Skeletal muscle satellite cell (primary cell): ENCODE measurements around the gene KLK11.

Experiments
- H3K27me3 ChIP-seq: 2 replicates; pipeline ENCODE4 v1.7.0; 2013; ENCODE audit warnings: low read length; ENCODE audit not compliant: control insufficient read depth, insufficient read depth
- H3K36me3 ChIP-seq: 2 replicates; pipeline ENCODE4 v1.7.0; 2013; ENCODE audit warnings: mild to moderate bottlenecking, control low read depth, low read length; ENCODE audit not compliant: insufficient read depth
- H3K4me1 ChIP-seq: 2 replicates; pipeline ENCODE4 v1.7.0; 2013; ENCODE audit warnings: low read length; ENCODE audit not compliant: control insufficient read depth, insufficient read depth
- H3K4me2 ChIP-seq: 2 replicates; pipeline ENCODE4 v1.7.0; 2013; ENCODE audit warnings: mild to moderate bottlenecking, low read length
- H3K4me3 ChIP-seq: 2 replicates; pipeline ENCODE4 v1.7.0; 2013; ENCODE audit warnings: low read length
- H3K9ac ChIP-seq: 2 replicates; pipeline ENCODE4 v1.7.0; 2013; ENCODE audit warnings: mild to moderate bottlenecking, low read depth, low read length, moderate library complexity
- H3K9me3 ChIP-seq: replicated peaks from 2 replicates; pipeline ENCODE4 v1.7.0; 2013; ENCODE audit warnings: mild to moderate bottlenecking, control low read depth, low read length

Gene KLK11

GRCh38 chr19:51055866-51056265 lies 29.4 kb upstream of the KLK11 start:
- Histone ChIP-seq H3K9ac (no peak overlapping the region), H3K9me3 (no peaks in the 10 kb centered on the region), H3K4me2 (no peak overlapping the region), H3K4me3 (no peak overlapping the region), H3K4me1 (no peaks in the 10 kb centered on the region), H3K36me3 (no peaks in the 10 kb centered on the region), H3K27me3 (no peaks in the 10 kb centered on the region)

DNA sequence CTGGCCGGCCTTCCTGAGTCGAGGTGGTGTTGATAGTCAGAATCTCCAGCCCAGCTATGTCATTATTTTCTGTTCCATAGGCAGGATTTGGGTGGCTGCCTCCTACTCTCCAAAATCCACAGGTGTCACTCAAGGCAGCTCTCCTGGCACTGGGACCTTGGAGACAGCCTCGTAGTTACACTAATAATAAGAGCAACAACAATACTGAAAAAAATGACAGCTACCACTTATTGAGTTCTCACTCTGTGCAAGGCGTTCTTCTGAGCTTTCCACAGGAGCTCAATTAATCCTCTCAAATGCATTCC lies 20.6 kb upstream of the KLK11 start:
- no peaks in the 10 kb centered on the region for H3K27me3 ChIP-seq
- H3K4me3 ChIP-seq, result no peak overlapping the region
- H3K9me3 ChIP-seq, result no peaks in the 10 kb centered on the region
- no peaks in the 10 kb centered on the region for H3K4me1 ChIP-seq
- no peak overlapping the region for H3K9ac ChIP-seq
- no peak overlapping the region for H3K4me2 ChIP-seq
- no peaks in the 10 kb centered on the region for H3K36me3 ChIP-seq

GRCh38 chr19:51044327-51044726 lies 17.9 kb upstream of the KLK11 start:
- Histone ChIP-seq H3K9ac (no peak overlapping the region), H3K9me3 (no peaks in the 10 kb centered on the region), H3K36me3 (no peaks in the 10 kb centered on the region), H3K4me1 (no peaks in the 10 kb centered on the region), H3K4me3 (no peak overlapping the region), H3K27me3 (no peaks in the 10 kb centered on the region), H3K4me2 (no peak overlapping the region)

GRCh38 chr19:51043497-51043896 lies 17.1 kb upstream of the KLK11 start:
- H3K4me1 ChIP-seq, result no peaks in the 10 kb centered on the region
- no peaks in the 10 kb centered on the region for H3K9me3 ChIP-seq
- H3K27me3 ChIP-seq, result no peaks in the 10 kb centered on the region
- no peak overlapping the region for H3K9ac ChIP-seq
- H3K36me3 ChIP-seq, result no peaks in the 10 kb centered on the region
- H3K4me2 ChIP-seq, result no peak overlapping the region
- no peak overlapping the region for H3K4me3 ChIP-seq

GRCh38 chr19:51040151-51040550 lies 13.7 kb upstream of the KLK11 start:
- Histone ChIP-seq H3K4me3 (no peak overlapping the region), H3K27me3 (no peaks in the 10 kb centered on the region), H3K4me2 (no peak overlapping the region), H3K9ac (no peak overlapping the region), H3K9me3 (no peaks in the 10 kb centered on the region), H3K4me1 (no peaks in the 10 kb centered on the region), H3K36me3 (no peaks in the 10 kb centered on the region)

DNA sequence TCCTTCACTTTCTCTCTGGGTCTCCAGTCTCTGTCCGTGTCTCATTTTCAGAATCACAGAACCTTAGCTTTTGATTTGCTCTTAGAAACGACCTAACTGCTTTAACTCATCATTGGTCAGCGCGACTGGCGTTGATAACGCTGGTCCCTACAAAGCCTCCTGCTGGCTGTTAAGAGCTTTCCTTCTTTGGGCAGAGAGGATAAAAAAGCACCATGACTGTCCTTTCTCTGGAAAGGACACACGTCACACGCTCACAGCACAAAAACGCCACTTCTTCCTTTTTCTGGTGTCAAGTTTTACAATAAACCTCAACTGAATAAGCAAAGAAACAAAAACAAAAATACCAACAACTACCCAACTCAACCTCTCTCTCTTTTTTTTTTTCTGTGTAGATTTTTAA lies 10.1 kb upstream of the KLK11 start:
- H3K36me3 ChIP-seq, result no peaks in the 10 kb centered on the region
- H3K9me3 ChIP-seq, result no peaks in the 10 kb centered on the region
- no peak overlapping the region for H3K9ac ChIP-seq
- no peak overlapping the region for H3K4me3 ChIP-seq
- no peaks in the 10 kb centered on the region for H3K4me1 ChIP-seq
- H3K27me3 ChIP-seq, result no peaks in the 10 kb centered on the region
- no peak overlapping the region for H3K4me2 ChIP-seq

- Histone ChIP-seq H3K27me3 (no peaks in the 10 kb centered on the region), H3K4me1 (no peaks in the 10 kb centered on the region), H3K36me3 (no peaks in the 10 kb centered on the region), H3K9ac (no peak within 1 kb of the TSS), H3K4me2 (no peak within 1 kb of the TSS), H3K9me3 (no peaks in the 10 kb centered on the region), H3K4me3 (no peak within 1 kb of the TSS)
Observed at GRCh38 chr19:51034704-51035103, 8.3 kb upstream of the KLK11 start, which contains the start of gene KLK12. KLK12 (minus strand) TSS chr19:51035002; CDS start chr19:51034621, 381 bp downstream.

DNA sequence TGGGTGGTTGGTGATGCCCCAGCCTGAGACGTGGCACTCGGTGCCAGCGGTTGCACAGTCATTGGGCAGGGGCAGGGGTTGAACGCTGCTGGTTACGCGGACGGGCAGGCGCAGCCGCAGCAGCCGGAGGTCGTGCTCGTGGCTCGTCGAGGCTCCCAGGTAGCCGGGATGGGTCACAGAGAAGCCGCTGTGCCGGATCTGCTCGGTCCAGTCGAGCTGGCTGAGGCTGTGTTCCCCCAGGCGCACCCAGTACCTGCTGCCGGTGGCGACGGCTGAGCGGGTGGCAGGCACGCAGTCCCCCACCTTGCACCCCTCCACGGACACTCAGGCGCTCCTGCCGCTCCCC lies 5.4 kb upstream of the KLK11 start:
- Histone ChIP-seq H3K36me3 (no peaks in the 10 kb centered on the region), H3K4me1 (no peaks in the 10 kb centered on the region), H3K4me3 (no peak overlapping the region), H3K27me3 (no peaks in the 10 kb centered on the region), H3K9me3 (no peaks in the 10 kb centered on the region), H3K4me2 (no peak overlapping the region), H3K9ac (no peak overlapping the region)

- no peaks in the 10 kb centered on the region for H3K27me3 ChIP-seq
- H3K4me3 ChIP-seq, result no peak overlapping the region
- H3K36me3 ChIP-seq, result no peaks in the 10 kb centered on the region
- H3K4me1 ChIP-seq, result no peaks in the 10 kb centered on the region
- no peak overlapping the region for H3K4me2 ChIP-seq
- H3K9me3 ChIP-seq, result no peaks in the 10 kb centered on the region
- H3K9ac ChIP-seq, result no peak overlapping the region
Observed at GRCh38 chr19:51031220-51031879, 4.9 kb upstream of the KLK11 start.

- H3K9ac ChIP-seq, result no peak overlapping the region
- H3K4me2 ChIP-seq, result no peak overlapping the region
- no peak overlapping the region for H3K4me3 ChIP-seq
- H3K9me3 ChIP-seq, result no peaks in the 10 kb centered on the region
- no peaks in the 10 kb centered on the region for H3K27me3 ChIP-seq
- H3K4me1 ChIP-seq, result no peaks in the 10 kb centered on the region
- no peaks in the 10 kb centered on the region for H3K36me3 ChIP-seq
Observed at GRCh38 chr19:51030631-51031030, 4.2 kb upstream of the KLK11 start.

DNA sequence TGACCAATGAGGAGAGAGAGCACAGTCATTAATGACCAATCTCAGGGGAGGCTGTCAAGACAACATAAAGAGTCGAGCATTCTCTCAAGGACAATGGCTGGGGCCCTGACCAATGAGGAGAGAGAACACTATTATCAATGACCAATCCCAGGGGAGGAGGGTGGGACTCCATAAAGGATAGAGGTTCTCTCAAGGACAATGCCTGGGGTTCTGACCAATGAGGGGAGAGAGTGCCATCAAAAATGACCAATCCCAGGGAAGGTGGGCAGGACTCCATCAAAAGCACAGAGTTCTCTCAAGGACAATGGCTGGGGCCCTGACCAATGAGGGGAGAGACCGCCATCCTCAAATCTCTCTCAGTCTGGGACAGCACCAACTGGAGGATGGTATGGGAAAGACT lies 3.3 kb upstream of the KLK11 start:
- no peaks in the 10 kb centered on the region for H3K9me3 ChIP-seq
- H3K4me3 ChIP-seq, result no peak overlapping the region
- H3K27me3 ChIP-seq, result no peaks in the 10 kb centered on the region
- no peaks in the 10 kb centered on the region for H3K36me3 ChIP-seq
- H3K4me2 ChIP-seq, result no peak overlapping the region
- H3K4me1 ChIP-seq, result no peaks in the 10 kb centered on the region
- H3K9ac ChIP-seq, result no peak overlapping the region

DNA sequence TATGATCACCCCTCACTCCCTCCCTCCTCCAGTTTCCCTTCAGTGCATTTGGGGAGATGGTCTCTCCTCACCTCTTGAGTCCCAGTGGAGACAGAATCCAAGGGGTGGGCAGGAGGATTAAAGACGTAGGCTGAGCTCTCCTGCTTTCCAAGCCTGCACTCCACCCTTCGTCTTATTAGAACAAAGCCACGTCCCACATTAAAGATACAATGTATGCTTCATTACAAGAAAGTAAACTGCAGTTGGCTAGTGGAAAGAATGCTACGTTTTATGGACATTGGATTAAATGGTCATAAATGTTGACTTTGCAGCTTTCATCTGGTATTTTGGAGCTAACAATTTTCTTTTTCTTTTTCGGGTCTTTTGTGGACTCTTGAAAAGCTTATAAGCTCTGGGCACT lies 1.5 kb upstream of the KLK11 start:
- no peaks in the 10 kb centered on the region for H3K36me3 ChIP-seq
- no peak overlapping the region for H3K4me3 ChIP-seq
- H3K4me2 ChIP-seq, result no peak overlapping the region
- no peaks in the 10 kb centered on the region for H3K9me3 ChIP-seq
- no peaks in the 10 kb centered on the region for H3K27me3 ChIP-seq
- H3K4me1 ChIP-seq, result no peaks in the 10 kb centered on the region
- no peak overlapping the region for H3K9ac ChIP-seq
